H9 (cell line): ENCODE measurements around the gene CACNA1D. TPM values are rescaled to one million over a fixed set of nuclear protein-coding genes. Genes with fewer than 3 reads are reported as not detected.

Experiments
- DNase-seq: peaks from one replicate; pipeline ENCODE4 v3.0.0-alpha.2; 2017
- H2AFZ ChIP-seq: one replicate; pipeline ENCODE4 v1.6.1; 2013; ENCODE audit warnings: mild to moderate bottlenecking, low read length, control low read depth, moderate library complexity
- H2AK5ac ChIP-seq: 2 replicates; pipeline ENCODE4 v1.6.1; 2013; ENCODE audit warnings: low read length, control low read depth, mixed read lengths; ENCODE audit not compliant: insufficient read length
- H2BK120ac ChIP-seq: one replicate; pipeline ENCODE4 v1.6.1; 2013; ENCODE audit warnings: low read depth, mild to moderate bottlenecking, low read length, control low read depth, inconsistent platforms; ENCODE audit not compliant: poor library complexity, severe bottlenecking
- H2BK12ac ChIP-seq: 2 replicates; pipeline ENCODE4 v1.6.1; 2013; ENCODE audit warnings: low read length, control low read depth, mixed read lengths, low read depth; ENCODE audit not compliant: insufficient read length
- H2BK15ac ChIP-seq: 2 replicates; pipeline ENCODE4 v1.6.1; 2013; ENCODE audit warnings: low read depth, low read length, control low read depth
- H2BK20ac ChIP-seq: one replicate; pipeline ENCODE4 v1.6.1; 2013; ENCODE audit warnings: low read depth, mild to moderate bottlenecking, low read length, control low read depth, inconsistent platforms; ENCODE audit not compliant: poor library complexity, severe bottlenecking
- H2BK5ac ChIP-seq: 2 replicates; pipeline ENCODE4 v1.6.1; 2013; ENCODE audit warnings: low read length, control low read depth, mixed read lengths; ENCODE audit not compliant: insufficient read length
- H3K14ac ChIP-seq: 2 replicates; pipeline ENCODE4 v1.6.1; 2013; ENCODE audit warnings: low read length, control low read depth; ENCODE audit not compliant: insufficient read depth
- H3K18ac ChIP-seq: 2 replicates; pipeline ENCODE4 v1.6.1; 2013; ENCODE audit warnings: low read depth, mild to moderate bottlenecking, mixed read lengths, low read length, control low read depth; ENCODE audit not compliant: insufficient read length
- H3K23ac ChIP-seq: 2 replicates; pipeline ENCODE4 v1.6.1; 2013; ENCODE audit warnings: low read length, control low read depth, mixed read lengths, low read depth; ENCODE audit not compliant: insufficient read length
- H3K23me2 ChIP-seq: 2 replicates; pipeline ENCODE4 v1.6.1; 2013; ENCODE audit warnings: low read depth, mild to moderate bottlenecking, mixed read lengths, low read length, control low read depth; ENCODE audit not compliant: insufficient read length, poor library complexity, severe bottlenecking
- H3K27ac ChIP-seq: 2 replicates; pipeline ENCODE4 v1.5.1; 2013; ENCODE audit warnings: low read length, control low read depth, mixed read lengths, low read depth; ENCODE audit not compliant: insufficient read length
- H3K27me3 ChIP-seq: 2 replicates; pipeline ENCODE4 v1.6.1; 2013; ENCODE audit warnings: low read length, control low read depth, inconsistent platforms; ENCODE audit not compliant: insufficient read depth
- H3K4ac ChIP-seq: 2 replicates; pipeline ENCODE4 v1.6.1; 2013; ENCODE audit warnings: low read depth, mild to moderate bottlenecking, control low read depth, inconsistent platforms, low read length, moderate library complexity
- H3K4me1 ChIP-seq: 2 replicates; pipeline ENCODE4 v1.6.1; 2013; ENCODE audit warnings: low read length, control low read depth, inconsistent platforms; ENCODE audit not compliant: insufficient read depth
- H3K4me2 ChIP-seq: 2 replicates; pipeline ENCODE4 v1.6.1; 2013; ENCODE audit warnings: low read length, control low read depth, mixed read lengths; ENCODE audit not compliant: insufficient read length, insufficient read depth
- H3K56ac ChIP-seq: 2 replicates; pipeline ENCODE4 v1.6.1; 2013; ENCODE audit warnings: low read depth, mild to moderate bottlenecking, mixed read lengths, low read length, control low read depth; ENCODE audit not compliant: insufficient read length
- H3K79me1 ChIP-seq: 2 replicates; pipeline ENCODE4 v1.6.1; 2013; ENCODE audit warnings: low read depth, mild to moderate bottlenecking, moderate library complexity, low read length, control low read depth, inconsistent platforms; ENCODE audit not compliant: insufficient read depth, poor library complexity, severe bottlenecking
- H3K79me2 ChIP-seq: 2 replicates; pipeline ENCODE4 v1.6.1; 2013; ENCODE audit warnings: low read length, control low read depth, inconsistent platforms; ENCODE audit not compliant: insufficient read depth
- H3K9ac ChIP-seq: 2 replicates; pipeline ENCODE4 v1.6.1; 2013; ENCODE audit warnings: low read length, control low read depth, mixed read lengths; ENCODE audit not compliant: insufficient read length; ENCODE audit errors: extremely low read depth
- H3K9me3 ChIP-seq: one replicate; pipeline ENCODE4 v1.6.1; 2013; ENCODE audit warnings: low read depth, low read length, inconsistent platforms; ENCODE audit not compliant: control insufficient read depth
- H3T11ph ChIP-seq: one replicate; pipeline ENCODE4 v1.6.1; 2013; ENCODE audit warnings: mild to moderate bottlenecking, low read length, control low read depth, inconsistent platforms
- H4K20me1 ChIP-seq: one replicate; pipeline ENCODE4 v1.6.1; 2013; ENCODE audit not compliant: control insufficient read depth, insufficient read length, insufficient read depth
- H4K5ac ChIP-seq: 2 replicates; pipeline ENCODE4 v1.6.1; 2013; ENCODE audit warnings: low read depth, mild to moderate bottlenecking, mixed read lengths, low read length, control low read depth; ENCODE audit not compliant: insufficient read length
- H4K8ac ChIP-seq: replicated peaks from 2 replicates; pipeline ENCODE4 v1.6.1; 2013; ENCODE audit warnings: low read length, control low read depth, mixed read lengths, low read depth; ENCODE audit not compliant: insufficient read length
- H4K91ac ChIP-seq: 2 replicates; pipeline ENCODE4 v1.6.1; 2013; ENCODE audit warnings: low read depth, mild to moderate bottlenecking, moderate library complexity, mixed read lengths, low read length, control low read depth; ENCODE audit not compliant: insufficient read length
- H3K27ac Mint-ChIP-seq, 3 experiments: 2 replicates in 2 of 3; 3 replicates in 1 of 3; pipeline ENCODE4 v1.8.0; 2020 to 2021; ENCODE audit warnings: mixed read lengths in 3 of 3, mild to moderate bottlenecking in 1 of 3, moderate library complexity in 1 of 3
- H3K27me3 Mint-ChIP-seq: 2 replicates; pipeline ENCODE4 v1.8.0; 2021; ENCODE audit warnings: low read depth, mild to moderate bottlenecking, moderate library complexity, mixed read lengths
- H3K36me3 Mint-ChIP-seq, 3 experiments: 2 replicates in 2 of 3; 3 replicates in 1 of 3; pipeline ENCODE4 v1.8.0; 2020 to 2021; ENCODE audit warnings: low read depth in 3 of 3, mixed read lengths in 3 of 3; ENCODE audit not compliant: insufficient read depth in 1 of 3
- H3K4me1 Mint-ChIP-seq, 2 experiments: 2 replicates each; pipeline ENCODE4 v1.8.0; 2020; ENCODE audit warnings: mixed read lengths in 2 of 2
- H3K4me3 Mint-ChIP-seq, 2 experiments: 2 replicates in 1 of 2; 3 replicates in 1 of 2; pipeline ENCODE4 v1.8.0; 2020 to 2021; ENCODE audit warnings: mild to moderate bottlenecking in 2 of 2, mixed read lengths in 2 of 2, moderate library complexity in 1 of 2
- H3K9me3 Mint-ChIP-seq, 2 experiments: 2 replicates in 1 of 2; 3 replicates in 1 of 2; pipeline ENCODE4 v1.8.0; 2020; ENCODE audit warnings: mild to moderate bottlenecking in 2 of 2, mixed read lengths in 2 of 2, moderate library complexity in 1 of 2
- WGBS: extraction: QIAGEN DNeasy Blood & Tissue Kit; methylation state at CpG from one replicate; pipeline ENCODE4 v1.1.7; 2013; ENCODE audit warnings: missing lambda C conversion rate, low lambda C conversion rate, mixed read lengths; ENCODE audit not compliant: insufficient read length; ENCODE audit errors: extremely low coverage; 5-methylcytosine and 5-hydroxymethylcytosine counted together
- total RNA-seq: library from RNA; stranded (reverse); gene quantifications from 2 replicates; pipeline ENCODE4 v1.2.1, GENCODE V29; 2021
- TF ChIP-seq, protein P1 (sequence below): fragments of 200-600 bp; sonication (generic); conservative IDR thresholded peaks from 3 replicates; pipeline ENCODE4 v1.8.0; 2021; ENCODE audit warnings: antibody characterized with exemption, mild to moderate bottlenecking

CACNA1D gene
- total RNA-seq, 1 experiment from 2014 or later = 3.5 TPM

DNA sequence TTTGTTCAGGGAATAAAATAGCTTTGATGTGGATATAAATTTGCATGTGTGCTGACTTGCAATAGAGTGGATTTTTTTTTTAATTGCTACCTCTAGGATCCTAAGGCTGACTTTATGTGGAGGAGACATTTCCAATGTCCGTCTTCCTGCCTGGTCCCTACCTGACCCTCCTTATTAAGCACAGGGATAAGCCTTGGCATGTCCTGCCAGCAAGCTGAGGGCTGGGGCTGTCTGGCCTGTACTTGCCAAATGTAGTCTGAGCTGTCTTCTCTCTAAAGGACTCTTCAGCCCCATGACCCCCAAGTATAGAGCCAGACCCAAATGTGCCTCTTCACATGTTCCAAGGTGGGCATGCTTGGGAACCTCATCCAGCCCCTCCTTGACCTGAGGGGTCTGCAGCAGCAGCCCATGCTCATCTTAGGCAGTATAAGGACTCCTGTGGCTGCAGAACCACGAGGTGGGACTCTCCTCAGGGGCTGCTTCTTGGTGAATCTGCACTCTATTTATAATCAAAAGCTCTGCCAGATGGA is 88.8 kb downstream of the CACNA1D start:
- no peak overlapping the region for H3K4me2 ChIP-seq
- H3K4ac ChIP-seq = no peak overlapping the region
- no peak overlapping the region for H2BK5ac ChIP-seq
- H3K23me2 ChIP-seq = no peaks in the 10 kb centered on the region
- TF ChIP-seq, protein P1, sequence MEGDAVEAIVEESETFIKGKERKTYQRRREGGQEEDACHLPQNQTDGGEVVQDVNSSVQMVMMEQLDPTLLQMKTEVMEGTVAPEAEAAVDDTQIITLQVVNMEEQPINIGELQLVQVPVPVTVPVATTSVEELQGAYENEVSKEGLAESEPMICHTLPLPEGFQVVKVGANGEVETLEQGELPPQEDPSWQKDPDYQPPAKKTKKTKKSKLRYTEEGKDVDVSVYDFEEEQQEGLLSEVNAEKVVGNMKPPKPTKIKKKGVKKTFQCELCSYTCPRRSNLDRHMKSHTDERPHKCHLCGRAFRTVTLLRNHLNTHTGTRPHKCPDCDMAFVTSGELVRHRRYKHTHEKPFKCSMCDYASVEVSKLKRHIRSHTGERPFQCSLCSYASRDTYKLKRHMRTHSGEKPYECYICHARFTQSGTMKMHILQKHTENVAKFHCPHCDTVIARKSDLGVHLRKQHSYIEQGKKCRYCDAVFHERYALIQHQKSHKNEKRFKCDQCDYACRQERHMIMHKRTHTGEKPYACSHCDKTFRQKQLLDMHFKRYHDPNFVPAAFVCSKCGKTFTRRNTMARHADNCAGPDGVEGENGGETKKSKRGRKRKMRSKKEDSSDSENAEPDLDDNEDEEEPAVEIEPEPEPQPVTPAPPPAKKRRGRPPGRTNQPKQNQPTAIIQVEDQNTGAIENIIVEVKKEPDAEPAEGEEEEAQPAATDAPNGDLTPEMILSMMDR = no peak
- Mint-ChIP-seq H3K4me3 (no peak overlapping the region), H3K36me3 (no peaks in the 10 kb centered on the region), H3K4me1 (peaks cover 19 to 26% of the 10 kb centered on the region in 2 experiments), H3K27ac (no peak overlapping the region), H3K27me3 (peaks cover 1% of the 10 kb centered on the region; the same call in 1 of the 2 replicates), H3K9me3 (no peaks in the 10 kb centered on the region)
- no peak overlapping the region for H2BK15ac ChIP-seq
- H2BK12ac ChIP-seq = no peak overlapping the region
- no peak overlapping the region for H3K9ac ChIP-seq
- H3K9me3 ChIP-seq = no peaks in the 10 kb centered on the region
- WGBS = no CpG with 5 or more reads among the region's 2 CpGs
- H3K56ac ChIP-seq = no peak overlapping the region
- no peak overlapping the region for H4K8ac ChIP-seq
- H4K5ac ChIP-seq = no peak overlapping the region
- H3K4me1 ChIP-seq = peaks cover 2% of the 10 kb centered on the region; the same call in 1 of the 2 replicates
- H3K14ac ChIP-seq = no peak overlapping the region
- H3K18ac ChIP-seq = no peak overlapping the region
- no peaks in the 10 kb centered on the region for H3K27me3 ChIP-seq
- H2AFZ ChIP-seq = no peak overlapping the region
- H3K27ac ChIP-seq = no peak overlapping the region
- H2BK20ac ChIP-seq = no peak overlapping the region
- H2BK120ac ChIP-seq = no peak overlapping the region
- no peaks in the 10 kb centered on the region for H3K79me1 ChIP-seq
- H3K23ac ChIP-seq = no peak overlapping the region
- H4K91ac ChIP-seq = no peak overlapping the region
- H3T11ph ChIP-seq = no peak overlapping the region
- H4K20me1 ChIP-seq = no peaks in the 10 kb centered on the region
- no peak overlapping the region for H2AK5ac ChIP-seq
- no peak for DNase-seq
- H3K79me2 ChIP-seq = no peaks in the 10 kb centered on the region
